ACHN (cell line): ENCODE data around the gene WWP2.

Experiments
- DNase-seq: peaks from one replicate; pipeline ENCODE4 v3.0.0-alpha.2; 2015
- in situ Hi-C: cut with HindIII; loops from 2 replicates; pipeline ENCODE4 v1.10.0; 2017; ENCODE audit warnings: low sequenced_read_pairs, low pct_ligation_motif_present, low pct_unique_long_range_greater_than_20kb

Gene WWP2

DNA sequence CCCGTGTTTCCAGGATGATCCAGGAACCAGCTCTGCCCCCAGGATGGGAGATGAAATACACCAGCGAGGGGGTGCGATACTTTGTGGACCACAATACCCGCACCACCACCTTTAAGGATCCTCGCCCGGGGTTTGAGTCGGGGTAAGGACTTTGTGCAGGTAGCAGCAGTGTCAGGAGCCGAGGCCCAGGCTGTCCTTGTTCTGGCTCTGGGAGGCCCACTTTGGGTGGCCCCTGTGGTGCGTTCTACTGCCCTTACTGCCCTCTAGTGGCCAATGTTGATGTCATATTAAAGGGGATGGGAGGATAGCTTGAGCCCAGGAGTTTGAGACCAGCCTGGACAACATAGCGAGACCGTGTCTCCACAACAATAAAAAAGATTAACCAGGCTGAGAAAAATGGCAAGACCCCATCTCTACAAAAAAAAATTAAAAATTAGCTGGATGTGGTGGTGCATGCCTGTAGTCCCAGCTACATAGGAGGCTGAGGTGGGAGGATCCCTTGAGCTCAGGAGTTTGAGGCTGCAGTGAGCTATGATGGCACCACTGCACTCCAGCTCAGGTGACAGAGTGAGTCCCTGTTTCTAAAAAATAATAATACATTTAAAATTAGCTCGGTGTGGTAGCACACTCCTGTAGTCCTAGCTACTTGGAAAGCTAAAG is 168.1 kb downstream of the WWP2 start:
- DNase-seq, result peak; percentile 74
- in situ Hi-C loops, result no loop called here

DNA sequence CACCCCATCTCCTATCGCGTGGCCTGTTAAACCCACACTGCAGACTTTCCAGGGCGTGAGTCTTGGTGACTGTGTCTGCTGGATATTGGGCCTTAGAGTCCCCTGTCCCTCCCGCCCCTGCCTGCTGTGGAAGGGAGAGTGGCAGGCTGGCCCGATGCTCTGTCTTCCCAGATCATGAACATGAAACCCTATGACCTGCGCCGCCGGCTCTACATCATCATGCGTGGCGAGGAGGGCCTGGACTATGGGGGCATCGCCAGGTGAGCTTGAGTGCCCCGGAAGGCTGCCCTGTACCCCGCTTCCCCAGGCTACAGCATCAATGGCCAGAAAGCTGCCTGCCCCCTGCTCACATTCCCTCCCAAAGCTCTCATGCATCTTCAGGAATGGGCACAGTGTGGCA is 169.5 kb downstream of the WWP2 start:
- in situ Hi-C loops, result no loop called here
- no peak for DNase-seq

DNA sequence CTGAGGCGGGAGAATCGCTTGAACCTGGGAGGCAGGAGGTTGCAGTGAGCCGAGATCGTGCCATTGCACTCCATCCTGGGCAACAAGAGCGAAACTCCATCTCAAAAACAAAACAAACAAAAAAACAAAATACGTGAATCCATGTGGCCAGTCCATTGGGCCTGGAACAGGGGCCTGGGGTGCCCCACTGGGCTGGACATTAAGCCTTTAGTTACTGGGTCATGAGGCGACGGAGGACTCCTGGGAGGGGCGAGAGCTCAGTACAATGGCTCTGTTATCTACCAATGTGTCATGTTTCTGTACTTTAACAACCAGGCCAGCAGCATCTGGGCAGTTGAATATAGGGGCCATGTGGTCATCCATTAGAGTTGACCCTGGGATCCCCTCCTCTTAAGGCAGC is 170.1 kb downstream of the WWP2 start:
- in situ Hi-C loops, result no loop called here
- DNase-seq, result no peak

DNA sequence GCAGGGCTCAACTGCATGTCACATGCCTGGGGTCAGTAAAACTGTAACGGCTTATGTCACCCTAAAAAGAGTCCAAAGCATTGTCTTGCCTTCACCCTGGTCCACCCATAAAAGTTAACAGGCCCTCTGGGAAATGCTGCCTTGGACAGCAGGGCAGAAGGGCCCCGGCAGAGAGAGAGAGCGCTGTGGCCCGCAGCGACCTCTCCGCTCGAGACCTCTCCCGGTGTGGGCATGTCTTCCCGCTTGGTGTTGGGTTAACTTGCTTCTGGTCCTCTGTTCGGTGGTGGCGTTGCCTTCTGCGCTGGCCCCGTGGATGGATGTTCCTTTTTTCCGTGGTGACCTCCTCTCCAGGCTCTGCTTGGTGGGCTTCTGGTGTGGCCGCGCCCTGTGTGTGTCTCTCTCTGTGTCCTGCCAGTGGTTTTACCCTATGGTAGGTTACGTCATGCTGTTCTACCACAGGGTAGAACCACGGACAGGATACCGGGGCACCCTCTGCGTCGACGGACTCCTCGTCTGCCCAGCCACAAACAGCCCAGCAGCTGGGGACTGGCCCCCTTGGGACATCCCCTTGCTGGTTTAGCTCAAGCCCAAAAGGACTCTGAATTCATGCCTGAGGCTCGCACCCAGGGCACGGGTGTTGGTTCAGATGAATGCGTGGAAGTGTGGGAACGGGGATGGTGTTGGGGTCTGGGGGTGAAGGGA is 170.7 kb downstream of the WWP2 start:
- DNase-seq, result no peak
- in situ Hi-C loops, result no loop called here

DNA sequence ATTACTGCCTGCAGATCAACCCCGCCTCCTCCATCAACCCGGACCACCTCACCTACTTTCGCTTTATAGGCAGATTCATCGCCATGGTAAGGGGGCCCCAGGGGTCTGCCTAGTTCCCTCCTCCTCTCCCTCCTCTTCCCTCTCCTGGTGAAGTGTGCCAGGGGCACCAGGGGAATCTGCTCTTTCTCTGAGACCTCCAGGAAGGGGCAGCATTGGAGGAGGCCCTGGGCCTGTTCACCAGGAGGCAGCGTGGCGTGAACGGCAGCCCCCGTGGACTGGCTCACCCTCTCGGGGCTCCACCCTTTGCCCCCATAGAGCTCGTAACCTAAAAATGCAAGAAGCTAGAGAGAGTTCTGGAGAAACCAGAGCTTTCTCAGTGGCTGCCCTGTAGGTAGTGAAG is 171.9 kb downstream of the WWP2 start:
- no peak for DNase-seq
- in situ Hi-C loops, result no loop called here

DNA sequence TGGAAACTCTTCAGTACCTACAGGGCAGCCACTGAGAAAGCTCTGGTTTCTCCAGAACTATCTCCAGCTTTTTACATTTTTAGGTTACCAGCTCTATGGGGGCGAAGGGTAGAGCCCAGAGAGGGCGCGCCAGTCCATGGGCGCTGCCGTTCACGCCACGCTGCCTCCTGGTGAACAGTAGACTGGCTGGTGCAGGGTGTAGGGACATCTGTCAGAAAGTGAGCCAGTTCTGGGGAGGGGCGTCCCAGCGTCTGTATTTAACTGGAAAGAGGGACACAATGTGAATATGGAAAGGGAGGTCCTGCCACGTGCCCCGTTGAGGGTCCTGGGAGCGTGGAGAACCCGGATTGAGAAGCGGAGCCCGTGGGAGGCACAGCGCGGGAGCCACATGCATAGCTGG is 172.6 kb downstream of the WWP2 start:
- in situ Hi-C loops, result no loop called here
- no peak for DNase-seq

DNA sequence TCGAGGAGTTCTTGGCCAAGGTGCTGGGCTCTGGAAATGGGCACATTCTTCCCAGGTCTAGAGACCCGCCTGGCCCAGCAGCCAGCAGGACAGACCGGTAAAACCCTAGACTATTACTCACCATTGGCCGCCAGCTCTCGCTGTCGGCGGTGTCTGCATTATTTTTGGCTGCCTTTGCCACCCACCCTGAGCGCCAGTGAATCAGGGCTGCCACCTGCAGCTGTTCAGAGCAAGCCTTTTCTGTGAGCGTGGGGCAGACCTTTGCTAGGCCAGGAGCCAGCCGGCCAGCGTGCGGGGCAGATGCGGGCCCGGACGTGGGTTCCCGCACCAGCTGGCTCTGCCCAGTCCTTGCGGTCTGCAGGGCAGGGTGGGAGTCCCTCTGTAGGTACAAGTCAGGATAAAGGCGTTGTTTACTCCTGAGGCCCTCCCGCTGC is 173.2 kb downstream of the WWP2 start:
- no peak for DNase-seq
- in situ Hi-C loops, result no loop called here

DNA sequence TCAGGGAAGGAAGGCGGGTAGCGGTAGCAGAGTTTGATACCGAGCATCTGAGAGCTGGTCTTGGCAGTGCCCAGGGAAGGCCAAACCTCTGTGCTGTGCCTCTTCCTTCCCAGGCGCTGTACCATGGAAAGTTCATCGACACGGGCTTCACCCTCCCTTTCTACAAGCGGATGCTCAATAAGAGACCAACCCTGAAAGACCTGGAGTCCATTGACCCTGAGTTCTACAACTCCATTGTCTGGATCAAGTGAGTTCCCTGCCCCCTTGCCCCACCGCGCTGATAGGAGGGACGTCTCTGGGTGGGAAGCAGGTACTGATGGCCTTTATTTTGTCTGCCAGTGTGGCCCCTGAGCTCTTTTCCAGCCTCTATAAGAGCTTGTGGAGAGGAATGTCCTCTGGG is 173.6 kb downstream of the WWP2 start:
- no peak for DNase-seq
- in situ Hi-C loops, result no loop called here

DNA sequence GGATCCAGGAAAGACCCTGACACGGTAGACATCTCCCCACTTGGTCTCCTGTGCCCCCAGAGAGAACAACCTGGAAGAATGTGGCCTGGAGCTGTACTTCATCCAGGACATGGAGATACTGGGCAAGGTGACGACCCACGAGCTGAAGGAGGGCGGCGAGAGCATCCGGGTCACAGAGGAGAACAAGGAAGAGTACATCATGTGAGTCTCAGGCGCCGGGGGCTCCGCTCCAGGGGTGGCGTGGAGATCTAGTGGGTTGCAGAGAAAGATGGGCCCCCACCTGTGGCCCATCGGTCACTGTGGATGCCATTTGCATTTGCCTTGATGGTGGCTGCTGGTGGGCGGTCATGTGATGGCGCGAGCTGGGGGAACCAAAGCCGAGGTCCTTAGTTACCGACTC is 174.1 kb downstream of the WWP2 start:
- no peak for DNase-seq
- in situ Hi-C loops, result no loop called here

DNA sequence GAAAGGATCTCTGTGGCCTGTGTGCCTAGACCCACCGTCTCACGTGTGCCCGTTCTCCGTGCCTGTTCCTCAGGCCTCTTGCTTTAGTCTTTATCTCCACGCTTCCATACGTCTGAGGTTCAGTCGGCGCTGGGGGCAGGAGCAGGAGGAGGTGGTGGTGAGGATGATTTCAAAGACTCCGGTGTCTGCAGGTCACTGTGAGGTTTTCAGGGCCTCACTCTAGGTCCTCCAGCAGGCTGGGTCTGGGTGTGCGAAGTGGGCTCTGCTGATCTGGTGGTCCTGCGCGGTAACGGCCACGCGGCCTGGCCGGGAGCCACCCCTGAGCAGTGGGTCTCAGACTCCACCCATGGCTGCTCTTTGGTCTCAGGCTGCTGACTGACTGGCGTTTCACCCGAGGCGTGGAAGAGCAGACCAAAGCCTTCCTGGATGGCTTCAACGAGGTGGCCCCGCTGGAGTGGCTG is 174.6 kb downstream of the WWP2 start:
- in situ Hi-C loops, result no loop called here
- DNase-seq, result no peak

DNA sequence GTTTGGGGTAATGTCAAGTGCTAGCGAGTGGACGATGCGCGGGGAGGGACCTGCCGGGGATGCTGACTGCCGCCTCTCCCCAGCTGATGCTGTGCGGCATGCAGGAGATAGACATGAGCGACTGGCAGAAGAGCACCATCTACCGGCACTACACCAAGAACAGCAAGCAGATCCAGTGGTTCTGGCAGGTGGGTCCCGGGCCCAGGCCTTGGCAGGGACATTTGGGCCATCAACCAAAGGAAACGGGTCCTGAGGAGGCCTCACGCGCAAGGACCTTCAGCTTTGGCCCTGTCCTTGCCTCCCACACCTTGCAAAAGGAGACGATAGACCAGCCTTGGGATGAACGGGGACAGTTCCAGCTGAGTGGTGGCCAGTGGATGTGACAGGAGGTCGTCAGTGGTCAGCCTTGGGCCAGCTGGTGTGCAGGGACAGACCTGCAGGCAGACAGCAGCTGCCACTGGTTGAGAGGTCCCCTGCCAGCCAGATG is 175.4 kb downstream of the WWP2 start:
- in situ Hi-C loops, result no loop called here
- DNase-seq, result no peak

DNA sequence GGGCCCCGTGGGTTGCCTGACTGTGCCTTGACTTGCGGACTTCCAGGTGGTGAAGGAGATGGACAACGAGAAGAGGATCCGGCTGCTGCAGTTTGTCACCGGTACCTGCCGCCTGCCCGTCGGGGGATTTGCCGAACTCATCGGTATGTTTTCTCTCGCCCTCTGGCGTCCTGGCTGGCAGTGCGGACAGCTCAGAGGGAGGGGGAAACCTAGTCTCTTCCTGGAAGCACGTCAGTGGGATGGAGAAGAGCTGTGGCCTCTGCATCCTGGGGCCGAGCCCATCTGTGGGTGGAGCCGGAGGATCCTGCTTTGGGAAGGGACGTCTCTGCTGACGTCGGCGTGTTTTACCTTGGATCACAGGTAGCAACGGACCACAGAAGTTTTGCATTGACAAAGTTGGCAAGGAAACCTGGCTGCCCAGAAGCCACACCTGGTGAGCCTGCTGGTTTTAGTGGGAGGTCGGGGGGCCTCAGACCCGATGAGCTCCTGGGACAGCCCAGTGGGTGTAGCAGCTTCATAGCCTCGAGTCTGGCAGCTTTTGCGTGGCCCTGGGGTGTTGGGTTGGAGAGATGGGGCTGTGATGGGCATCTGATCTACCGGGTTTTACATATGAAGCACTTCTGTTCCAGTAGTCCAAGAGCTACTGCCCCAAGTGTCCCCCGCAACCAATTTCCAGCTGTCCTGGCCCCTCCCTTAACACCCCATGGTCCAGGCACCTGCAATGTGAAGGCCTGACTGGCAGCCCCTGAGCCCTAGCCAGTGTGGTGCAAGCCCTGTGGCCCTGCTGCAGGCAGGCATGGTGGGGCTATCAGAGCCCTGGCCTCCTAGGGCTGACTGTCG is 177.1 kb downstream of the WWP2 start:
- in situ Hi-C loops, result no loop called here
- no peak for DNase-seq

DNA sequence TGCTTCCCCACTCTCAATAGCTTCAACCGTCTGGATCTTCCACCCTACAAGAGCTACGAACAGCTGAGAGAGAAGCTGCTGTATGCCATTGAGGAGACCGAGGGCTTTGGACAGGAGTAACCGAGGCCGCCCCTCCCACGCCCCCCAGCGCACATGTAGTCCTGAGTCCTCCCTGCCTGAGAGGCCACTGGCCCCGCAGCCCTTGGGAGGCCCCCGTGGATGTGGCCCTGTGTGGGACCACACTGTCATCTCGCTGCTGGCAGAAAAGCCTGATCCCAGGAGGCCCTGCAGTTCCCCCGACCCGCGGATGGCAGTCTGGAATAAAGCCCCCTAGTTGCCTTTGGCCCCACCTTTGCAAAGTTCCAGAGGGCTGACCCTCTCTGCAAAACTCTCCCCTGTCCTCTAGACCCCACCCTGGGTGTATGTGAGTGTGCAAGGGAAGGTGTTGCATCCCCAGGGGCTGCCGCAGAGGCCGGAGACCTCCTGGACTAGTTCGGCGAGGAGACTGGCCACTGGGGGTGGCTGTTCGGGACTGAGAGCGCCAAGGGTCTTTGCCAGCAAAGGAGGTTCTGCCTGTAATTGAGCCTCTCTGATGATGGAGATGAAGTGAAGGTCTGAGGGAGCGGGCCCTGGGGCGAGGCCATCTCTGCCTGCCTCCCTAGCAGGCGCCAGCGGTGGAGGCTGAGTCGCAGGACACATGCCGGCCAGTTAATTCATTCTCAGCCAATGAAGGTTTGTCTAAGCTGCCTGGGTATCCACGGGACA is 177.9 kb downstream of the WWP2 start:
- DNase-seq, result no peak
- in situ Hi-C loops, result no loop called here

DNA sequence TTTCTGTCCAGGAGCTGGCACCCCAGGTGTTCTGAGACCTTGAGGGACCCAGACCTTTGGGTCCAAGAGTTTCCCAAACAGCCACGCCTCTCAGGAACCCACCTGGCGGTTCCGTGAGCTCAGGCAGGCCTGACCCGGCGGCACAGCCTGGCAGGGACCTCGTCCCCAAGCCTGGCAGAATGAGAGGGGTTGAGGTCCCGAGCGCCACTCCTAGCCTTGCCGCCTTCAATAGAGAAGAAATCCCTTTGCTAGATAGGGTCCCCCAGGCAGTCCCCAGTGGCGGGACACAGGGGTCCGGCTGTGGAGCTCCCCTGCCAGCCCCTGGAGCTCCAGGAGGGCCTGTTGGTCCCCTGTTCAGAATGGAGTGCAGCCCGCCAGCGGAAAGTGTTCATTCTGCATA is 178.5 kb downstream of the WWP2 start:
- no peak for DNase-seq
- in situ Hi-C loops, result no loop called here

DNA sequence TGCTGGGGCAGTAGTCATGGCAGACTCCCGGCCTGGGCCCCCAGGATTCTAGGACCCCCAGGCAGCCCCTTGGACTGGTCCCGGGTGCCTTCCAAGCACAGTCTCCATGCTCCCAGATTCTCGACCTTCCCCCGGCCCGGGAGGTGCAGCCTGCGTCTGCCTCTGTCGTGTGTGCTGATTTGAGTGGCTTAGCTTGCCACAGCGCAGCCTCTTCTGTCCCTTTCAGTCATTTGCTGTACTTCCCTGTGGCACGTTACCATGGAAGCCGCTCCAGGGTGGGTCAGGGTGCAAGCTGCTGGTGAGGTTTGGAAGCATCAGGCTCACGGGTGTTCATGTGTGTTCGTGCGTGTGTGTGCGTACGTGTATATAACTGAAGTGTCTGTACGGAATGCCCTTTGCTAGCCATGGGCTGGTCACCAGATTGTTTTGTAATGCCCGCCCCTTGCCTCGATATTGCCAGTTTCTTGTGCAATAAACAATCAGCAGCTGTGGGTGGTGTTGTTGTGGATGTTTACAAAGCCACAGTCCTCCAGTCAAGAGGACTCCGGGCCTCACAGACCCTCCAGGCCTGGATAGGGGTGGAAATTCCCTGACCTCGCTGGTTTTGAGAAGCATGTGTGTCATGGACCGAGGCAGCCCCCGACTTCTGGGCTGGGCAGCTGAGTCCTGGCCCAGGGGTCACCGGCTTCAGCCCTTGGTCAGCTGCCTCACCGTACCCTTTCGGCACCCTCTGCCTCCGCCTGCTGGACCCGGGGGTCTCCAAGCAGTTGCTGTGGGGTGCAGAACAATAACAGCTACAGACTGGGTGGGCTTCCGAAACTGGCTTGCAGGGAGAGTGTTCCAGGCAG is 179.3 kb downstream of the WWP2 start:
- in situ Hi-C loops, result no loop called here

DNA sequence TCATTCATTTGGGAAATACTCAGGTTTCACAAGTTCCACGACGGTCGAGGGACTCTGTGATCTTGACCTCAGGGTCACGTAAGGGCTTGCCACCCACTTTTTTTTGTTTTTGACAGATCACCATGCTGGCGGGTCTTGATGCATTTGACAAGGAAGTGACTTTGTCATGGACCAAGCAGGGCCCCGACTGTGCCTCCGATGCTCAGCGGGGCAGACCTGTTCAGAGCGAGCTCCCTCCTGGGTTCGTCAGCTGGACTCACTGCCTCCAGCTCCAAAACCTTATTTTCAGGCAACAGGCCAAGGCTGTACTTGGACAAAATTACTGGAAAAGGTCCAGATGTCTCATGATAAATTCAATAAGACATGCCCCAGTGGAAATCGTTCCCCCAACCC is 180.0 kb downstream of the WWP2 start:
- in situ Hi-C loops, result no loop called here
- no peak for DNase-seq

More for the DNA sequence above, 179.3 kb downstream of the WWP2 start:
- DNase-seq, result no peak

DNA sequence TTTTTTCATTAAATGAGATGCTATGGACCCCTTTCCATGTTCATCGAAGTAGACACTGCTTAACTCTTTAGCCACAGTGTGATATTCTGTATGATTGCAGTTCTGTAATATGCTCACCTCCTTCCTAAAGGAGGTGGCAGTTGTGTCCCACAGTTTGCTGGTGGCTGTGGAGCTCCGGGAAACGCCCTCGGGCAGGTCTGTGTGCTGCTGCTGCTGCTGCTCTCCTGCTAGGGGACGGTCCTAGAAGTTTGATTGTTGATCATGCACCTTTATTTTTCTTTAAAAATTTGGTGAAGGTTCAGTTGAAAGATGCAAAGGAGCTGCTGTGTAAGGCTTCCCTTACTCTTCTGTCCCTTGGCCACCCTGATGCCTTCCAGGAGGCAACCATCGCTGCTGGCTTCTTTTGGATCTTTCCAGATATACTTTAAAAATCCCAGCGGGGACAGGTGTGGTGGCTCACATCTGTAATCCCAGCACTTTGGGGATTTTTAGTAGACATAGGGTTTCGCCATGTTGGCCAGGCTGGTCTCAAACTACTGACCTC is 180.6 kb downstream of the WWP2 start:
- DNase-seq, result no peak
- in situ Hi-C loops, result no loop called here
